ENCODE results near the gene TRIO.

Gene TRIO

GRCh38 chr5:14197056-14197455, 53.9 kb downstream of the TRIO start:
- H3K4me3 ChIP-seq (ENCODE audit: low read depth, low read length): no peak overlapping the region
- DNase-seq (ENCODE audit: low read depth): no peak
- no peak for TF ChIP-seq CTCF (IDR thresholded peaks at IDR 0.05; ENCODE audit: low read depth, low read length, missing control alignments)
- in situ Hi-C loops (cut with HindIII; ENCODE audit: low sequenced_read_pairs): loop anchor here (10.0 kb wide), 1 partner anchor 52 kb away; the partner anchor contains the start of gene TRIO

- no peak for DNase-seq (ENCODE audit: low read depth)
- TF ChIP-seq CTCF (IDR thresholded peaks at IDR 0.05; ENCODE audit: low read depth, low read length, missing control alignments): no peak
- H3K4me3 ChIP-seq (ENCODE audit: low read depth, low read length): no peak overlapping the region
- in situ Hi-C loops (cut with HindIII; ENCODE audit: low sequenced_read_pairs): loop anchor here (10.0 kb wide), 1 partner anchor 55 kb away; the partner anchor contains the start of gene TRIO
Measured at GRCh38 chr5:14199902-14200301, 56.8 kb downstream of the TRIO start.

GRCh38 chr5:14200312-14200990, 57.3 kb downstream of the TRIO start:
- TF ChIP-seq CTCF (IDR thresholded peaks at IDR 0.05; ENCODE audit: low read depth, low read length, missing control alignments): no peak
- no peak overlapping the region for H3K4me3 ChIP-seq (ENCODE audit: low read depth, low read length)
- no peak for DNase-seq (ENCODE audit: low read depth)
- in situ Hi-C loops (cut with HindIII; ENCODE audit: low sequenced_read_pairs): no loop called here

GRCh38 chr5:14201325-14202045, 58.3 kb downstream of the TRIO start:
- no peak for DNase-seq (ENCODE audit: low read depth)
- H3K4me3 ChIP-seq (ENCODE audit: low read depth, low read length): no peak overlapping the region
- in situ Hi-C loops (cut with HindIII; ENCODE audit: low sequenced_read_pairs): no loop called here
- no peak for TF ChIP-seq CTCF (IDR thresholded peaks at IDR 0.05; ENCODE audit: low read depth, low read length, missing control alignments)

GRCh38 chr5:14202462-14202861, 59.3 kb downstream of the TRIO start:
- no peak overlapping the region for H3K4me3 ChIP-seq (ENCODE audit: low read depth, low read length)
- in situ Hi-C loops (cut with HindIII; ENCODE audit: low sequenced_read_pairs): no loop called here
- no peak for TF ChIP-seq CTCF (IDR thresholded peaks at IDR 0.05; ENCODE audit: low read depth, low read length, missing control alignments)
- peak; percentile 93 for DNase-seq (ENCODE audit: low read depth)

- no peak overlapping the region for H3K4me3 ChIP-seq (ENCODE audit: low read depth, low read length)
- DNase-seq (ENCODE audit: low read depth): no peak
- in situ Hi-C loops (cut with HindIII; ENCODE audit: low sequenced_read_pairs): no loop called here
- no peak for TF ChIP-seq CTCF (IDR thresholded peaks at IDR 0.05; ENCODE audit: low read depth, low read length, missing control alignments)
Measured at GRCh38 chr5:14204011-14204670, 61.0 kb downstream of the TRIO start.

All from astrocyte of the cerebellum (primary cell).